ENCODE measurements around the gene UPK3BL2.
A peak's percentile ranks its signal among the peaks of the same experiment; 100 is the strongest.
"Not testable (repeated sequence)": the region's sequence is repeated elsewhere in the genome, so short reads cannot be mapped to it uniquely, and the experiment has no call there.

The UPK3BL2 gene

DNA sequence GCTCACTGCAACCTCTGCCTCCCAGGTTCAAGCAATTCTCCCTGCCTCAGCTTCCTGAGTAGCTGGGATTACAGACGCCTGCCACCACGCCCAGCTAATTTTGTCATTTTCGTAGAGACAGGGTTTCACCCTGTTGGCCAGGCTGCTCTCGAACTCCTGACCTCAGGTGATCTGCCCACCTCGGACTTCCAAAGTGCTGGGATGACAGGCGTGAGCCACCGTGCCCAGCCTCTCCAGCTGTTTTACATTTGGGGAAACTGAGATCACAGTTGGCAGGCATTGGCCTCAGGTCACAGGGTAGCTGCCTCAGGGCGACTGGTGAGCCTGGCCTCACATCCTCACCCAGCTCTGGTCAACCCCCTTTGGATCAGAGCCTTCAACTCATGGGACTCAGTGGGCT lies 32.9 kb downstream of the UPK3BL2 start:
- H3K36me3 ChIP-seq (ENCODE audit: insufficient read depth, low read length); H2AFZ ChIP-seq (ENCODE audit: low read length, unreplicated experiment); H3K27me3 ChIP-seq (ENCODE audit: insufficient read depth, low read length); H3K79me2 ChIP-seq (ENCODE audit: control insufficient read depth, insufficient read depth, low read length, unreplicated experiment); H3K27ac ChIP-seq (ENCODE audit: low read depth, low read length); H3K4me1 ChIP-seq (ENCODE audit: control insufficient read depth, insufficient read depth, low read length, unreplicated experiment); H3K4me3 ChIP-seq (ENCODE audit: low read depth, low read length): not testable (repeated sequence)

DNA sequence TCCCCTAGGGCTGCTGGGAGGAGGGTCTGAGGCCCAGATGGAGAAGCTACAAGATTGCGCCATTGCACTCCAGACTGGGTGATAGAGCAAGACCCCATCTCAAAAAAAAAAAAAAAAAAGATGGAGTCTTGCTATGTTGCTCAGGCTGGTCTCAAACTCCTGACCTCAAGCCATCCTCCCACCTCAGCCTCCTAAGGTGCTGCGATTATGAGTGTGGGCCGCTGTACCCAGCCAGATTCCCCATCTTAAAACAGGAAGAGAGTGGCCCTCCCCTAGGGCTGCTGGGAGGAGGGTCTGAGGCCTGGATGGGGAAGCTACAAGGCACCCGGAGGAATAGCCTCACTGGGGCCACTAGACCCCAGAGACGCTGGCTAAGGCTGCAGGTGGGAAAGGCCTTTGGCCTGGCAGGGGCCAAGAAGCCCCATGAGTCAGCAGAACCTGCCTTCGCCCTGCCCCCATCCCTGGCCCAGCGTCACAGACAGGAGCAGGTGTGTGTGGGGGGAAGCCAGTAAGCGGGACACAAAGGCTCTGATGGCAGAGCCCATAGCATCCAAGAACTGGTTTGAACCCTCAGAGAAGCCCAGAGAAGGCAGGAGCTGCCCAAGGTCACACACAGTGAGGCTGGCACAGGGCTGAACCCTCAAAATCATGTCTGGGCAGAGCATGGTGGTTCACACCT lies 35.9 kb downstream of the UPK3BL2 start:
- H3K79me2 ChIP-seq (ENCODE audit: control insufficient read depth, insufficient read depth, low read length, unreplicated experiment); H2AFZ ChIP-seq (ENCODE audit: low read length, unreplicated experiment); H3K4me1 ChIP-seq (ENCODE audit: control insufficient read depth, insufficient read depth, low read length, unreplicated experiment); H3K36me3 ChIP-seq (ENCODE audit: insufficient read depth, low read length); H3K27ac ChIP-seq (ENCODE audit: low read depth, low read length); H3K4me3 ChIP-seq (ENCODE audit: low read depth, low read length); H3K27me3 ChIP-seq (ENCODE audit: insufficient read depth, low read length): not testable (repeated sequence)

DNA sequence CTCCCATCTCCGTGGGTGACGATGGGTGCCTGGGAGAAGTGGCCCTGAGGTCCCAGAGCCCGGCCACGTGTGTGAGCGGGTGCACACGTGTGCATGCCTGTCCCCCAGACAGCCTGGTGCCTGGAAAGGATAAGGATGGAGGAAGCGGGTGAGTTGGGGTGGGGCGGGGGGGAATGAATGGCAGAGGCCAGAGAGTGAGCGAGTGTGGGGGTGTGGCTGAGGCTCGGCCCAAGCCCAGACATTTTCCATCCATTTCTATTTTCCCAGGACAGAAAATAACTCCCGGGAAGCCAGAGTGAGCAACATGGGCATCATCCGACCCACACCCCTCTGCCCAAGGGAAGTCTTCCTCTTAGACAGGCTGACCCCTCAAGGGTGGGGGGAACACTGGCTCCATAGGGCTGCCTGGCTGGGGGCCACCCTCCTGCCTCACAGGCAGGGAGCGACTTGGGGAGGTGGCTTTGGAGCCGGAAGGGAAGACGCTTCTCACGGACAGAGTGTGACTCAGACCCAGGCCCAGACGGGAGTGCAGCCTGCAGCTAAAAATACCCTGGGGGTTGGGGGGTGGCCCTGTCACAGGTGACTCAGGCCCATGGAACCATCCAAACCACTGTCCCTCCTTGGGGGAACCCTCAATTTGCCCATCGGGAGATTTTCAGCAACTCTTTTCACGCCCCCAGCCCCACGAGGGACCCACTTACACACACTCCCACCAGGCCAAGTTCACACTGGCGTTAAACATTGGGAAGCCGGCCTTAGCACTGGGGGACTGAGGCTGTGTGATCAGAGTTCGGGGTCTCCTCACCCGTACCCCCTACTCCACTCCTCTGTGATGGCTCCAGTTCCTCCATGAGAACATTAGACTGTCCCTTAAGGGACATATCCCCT lies 38.0 kb downstream of the UPK3BL2 start:
- H3K4me1 ChIP-seq (ENCODE audit: control insufficient read depth, insufficient read depth, low read length, unreplicated experiment); H3K4me3 ChIP-seq (ENCODE audit: low read depth, low read length); H2AFZ ChIP-seq (ENCODE audit: low read length, unreplicated experiment); H3K27me3 ChIP-seq (ENCODE audit: insufficient read depth, low read length); H3K79me2 ChIP-seq (ENCODE audit: control insufficient read depth, insufficient read depth, low read length, unreplicated experiment); H3K36me3 ChIP-seq (ENCODE audit: insufficient read depth, low read length): not testable (repeated sequence)
- H3K27ac ChIP-seq (ENCODE audit: low read depth, low read length) = peak overlapping the region; percentile 70; the same call in 1 of the 2 replicates

DNA sequence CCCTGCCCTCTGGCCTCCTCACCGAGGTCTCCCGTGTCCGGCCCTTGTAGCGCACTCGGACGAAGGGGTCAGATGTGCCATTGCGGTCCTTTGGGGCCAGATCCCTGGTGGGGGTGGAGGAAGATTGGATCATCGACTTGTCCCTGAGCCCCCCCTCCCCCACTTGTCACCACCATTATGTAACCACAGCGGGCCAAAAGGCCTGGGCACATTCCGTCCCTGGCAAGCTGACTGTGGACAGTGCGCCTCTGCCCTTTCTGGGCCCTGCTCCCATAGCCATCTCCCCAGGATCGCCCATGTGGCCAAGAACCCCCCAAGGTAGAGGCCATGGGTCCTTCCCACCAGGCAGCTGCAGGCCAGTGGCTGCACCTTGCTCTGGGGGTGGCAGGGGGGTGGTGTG lies 40.4 kb downstream of the UPK3BL2 start:
- not testable (repeated sequence) for H2AFZ ChIP-seq (ENCODE audit: low read length, unreplicated experiment); H3K4me3 ChIP-seq (ENCODE audit: low read depth, low read length); H3K79me2 ChIP-seq (ENCODE audit: control insufficient read depth, insufficient read depth, low read length, unreplicated experiment); H3K36me3 ChIP-seq (ENCODE audit: insufficient read depth, low read length); H3K4me1 ChIP-seq (ENCODE audit: control insufficient read depth, insufficient read depth, low read length, unreplicated experiment); H3K27me3 ChIP-seq (ENCODE audit: insufficient read depth, low read length); H3K27ac ChIP-seq (ENCODE audit: low read depth, low read length)

DNA sequence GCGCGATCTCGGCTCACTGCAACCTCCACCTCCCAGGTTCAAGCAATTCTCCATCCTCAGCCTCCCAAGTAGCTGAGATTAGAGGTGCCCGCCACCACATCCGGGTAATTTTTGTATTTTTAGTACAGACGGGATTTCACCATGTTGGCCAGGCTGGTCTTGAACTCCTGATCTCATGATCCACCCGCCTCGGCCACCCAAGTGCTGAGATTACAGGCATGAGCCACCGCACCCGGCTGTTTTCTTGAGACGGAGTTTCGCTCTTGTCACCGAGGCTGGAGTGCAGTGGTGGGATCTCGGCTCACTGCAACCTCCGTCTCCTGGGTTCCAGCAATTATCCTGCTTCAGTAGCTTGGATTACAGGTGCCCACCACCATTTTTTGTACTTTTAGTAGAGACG lies 45.2 kb downstream of the UPK3BL2 start:
- not testable (repeated sequence) for H3K36me3 ChIP-seq (ENCODE audit: insufficient read depth, low read length); H3K27me3 ChIP-seq (ENCODE audit: insufficient read depth, low read length); H3K79me2 ChIP-seq (ENCODE audit: control insufficient read depth, insufficient read depth, low read length, unreplicated experiment); H2AFZ ChIP-seq (ENCODE audit: low read length, unreplicated experiment); H3K4me1 ChIP-seq (ENCODE audit: control insufficient read depth, insufficient read depth, low read length, unreplicated experiment); H3K4me3 ChIP-seq (ENCODE audit: low read depth, low read length); H3K27ac ChIP-seq (ENCODE audit: low read depth, low read length)

DNA sequence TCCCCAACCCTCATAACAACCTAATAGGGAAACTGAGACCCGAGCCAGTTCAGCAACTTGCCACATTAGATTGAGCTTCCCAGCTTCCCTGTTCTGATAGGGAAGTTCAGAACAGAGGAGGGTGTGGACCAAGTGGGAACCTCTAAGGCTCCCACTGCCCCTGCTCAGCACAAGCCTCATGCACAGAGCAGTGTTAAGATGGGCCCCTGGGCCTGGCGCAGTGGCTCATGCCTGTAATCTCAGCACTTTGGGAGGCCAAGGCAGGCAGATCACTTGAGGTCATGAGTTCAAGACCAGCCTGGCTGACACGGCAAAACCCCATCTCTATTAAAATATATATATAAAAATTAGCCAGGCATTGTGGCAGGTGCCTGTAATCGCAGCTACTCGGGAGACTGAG lies 46.2 kb downstream of the UPK3BL2 start:
- not testable (repeated sequence) for H3K4me3 ChIP-seq (ENCODE audit: low read depth, low read length); H3K27me3 ChIP-seq (ENCODE audit: insufficient read depth, low read length); H3K27ac ChIP-seq (ENCODE audit: low read depth, low read length); H3K79me2 ChIP-seq (ENCODE audit: control insufficient read depth, insufficient read depth, low read length, unreplicated experiment); H3K36me3 ChIP-seq (ENCODE audit: insufficient read depth, low read length); H2AFZ ChIP-seq (ENCODE audit: low read length, unreplicated experiment); H3K4me1 ChIP-seq (ENCODE audit: control insufficient read depth, insufficient read depth, low read length, unreplicated experiment)

DNA sequence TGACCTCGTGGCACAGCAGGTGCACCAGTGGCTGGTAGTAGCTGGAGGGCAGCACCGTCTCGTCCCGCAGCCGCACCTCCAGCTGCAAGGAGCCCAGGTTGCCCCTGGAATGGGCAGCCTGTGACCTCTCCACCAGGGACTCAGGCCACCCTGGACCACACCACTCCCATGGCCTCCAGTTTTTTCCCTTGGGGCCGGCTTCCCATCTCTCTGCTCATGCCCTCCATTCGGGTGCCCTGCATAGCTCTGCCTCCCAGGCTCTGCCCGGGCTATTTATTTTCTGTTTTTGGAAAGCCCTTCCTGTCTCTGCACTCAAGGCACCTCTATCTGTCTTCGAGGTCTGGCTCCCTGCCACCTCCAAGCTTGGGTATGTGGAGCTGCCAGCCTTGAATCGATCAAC lies 46.6 kb downstream of the UPK3BL2 start:
- H3K27ac ChIP-seq (ENCODE audit: low read depth, low read length); H3K36me3 ChIP-seq (ENCODE audit: insufficient read depth, low read length); H2AFZ ChIP-seq (ENCODE audit: low read length, unreplicated experiment); H3K4me1 ChIP-seq (ENCODE audit: control insufficient read depth, insufficient read depth, low read length, unreplicated experiment); H3K27me3 ChIP-seq (ENCODE audit: insufficient read depth, low read length); H3K4me3 ChIP-seq (ENCODE audit: low read depth, low read length); H3K79me2 ChIP-seq (ENCODE audit: control insufficient read depth, insufficient read depth, low read length, unreplicated experiment): not testable (repeated sequence)

DNA sequence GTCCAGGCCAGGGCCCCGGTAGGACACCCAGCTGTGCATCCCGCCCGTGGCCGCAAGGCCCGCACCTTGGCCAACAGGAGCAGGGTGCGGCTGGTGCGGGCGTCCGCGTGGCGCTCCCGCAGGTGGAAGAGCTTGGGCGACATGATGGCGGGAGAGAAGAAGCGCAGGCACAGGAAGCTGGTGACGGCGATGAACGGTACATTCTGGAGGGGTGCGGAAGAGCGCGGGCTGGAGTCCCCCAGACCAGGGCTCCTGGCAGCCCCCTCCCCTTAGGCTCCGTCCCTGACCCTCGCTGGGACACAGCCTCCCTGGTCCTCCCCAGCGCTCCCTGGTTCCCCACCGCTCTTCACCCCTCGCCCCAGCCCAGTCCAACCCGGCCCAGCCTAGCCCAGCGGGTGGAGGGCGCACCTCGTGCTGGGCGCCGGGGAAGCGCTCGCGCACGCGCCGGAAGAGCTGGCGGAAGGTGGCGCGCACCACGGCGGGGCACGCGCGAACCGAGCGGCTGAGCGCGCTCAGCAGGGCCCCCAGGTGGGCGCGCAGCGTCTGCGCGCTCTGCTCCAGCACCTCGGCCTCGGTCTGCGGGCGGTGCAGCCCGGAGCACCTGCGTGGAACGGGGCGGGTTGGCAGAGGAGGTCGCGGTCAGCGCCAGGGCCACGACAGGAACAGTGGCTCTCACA lies 48.9 kb downstream of the UPK3BL2 start:
- not testable (repeated sequence) for H3K27ac ChIP-seq (ENCODE audit: low read depth, low read length); H3K36me3 ChIP-seq (ENCODE audit: insufficient read depth, low read length); H3K27me3 ChIP-seq (ENCODE audit: insufficient read depth, low read length); H3K4me1 ChIP-seq (ENCODE audit: control insufficient read depth, insufficient read depth, low read length, unreplicated experiment); H3K4me3 ChIP-seq (ENCODE audit: low read depth, low read length); H3K79me2 ChIP-seq (ENCODE audit: control insufficient read depth, insufficient read depth, low read length, unreplicated experiment); H2AFZ ChIP-seq (ENCODE audit: low read length, unreplicated experiment)

DNA sequence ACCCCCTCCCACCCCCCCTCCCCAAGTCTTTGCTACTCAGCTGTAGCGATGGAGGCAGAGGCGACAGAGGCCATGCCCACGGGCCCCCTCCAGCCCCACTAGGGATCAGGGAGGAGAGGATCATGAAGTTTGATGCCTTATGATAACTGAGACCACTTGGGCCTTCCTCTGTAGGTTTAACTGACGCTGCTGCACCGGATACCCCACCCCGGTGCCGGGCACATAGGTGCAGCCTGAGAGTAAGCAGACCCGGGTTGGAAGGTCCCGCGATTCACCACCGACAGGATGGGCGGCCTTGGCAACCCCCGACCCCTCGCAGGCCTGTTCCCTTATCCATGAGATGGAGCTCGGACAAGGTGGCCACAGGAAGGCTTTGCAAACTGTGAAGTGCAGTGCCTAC lies 49.5 kb downstream of the UPK3BL2 start:
- not testable (repeated sequence) for H2AFZ ChIP-seq (ENCODE audit: low read length, unreplicated experiment)

DNA sequence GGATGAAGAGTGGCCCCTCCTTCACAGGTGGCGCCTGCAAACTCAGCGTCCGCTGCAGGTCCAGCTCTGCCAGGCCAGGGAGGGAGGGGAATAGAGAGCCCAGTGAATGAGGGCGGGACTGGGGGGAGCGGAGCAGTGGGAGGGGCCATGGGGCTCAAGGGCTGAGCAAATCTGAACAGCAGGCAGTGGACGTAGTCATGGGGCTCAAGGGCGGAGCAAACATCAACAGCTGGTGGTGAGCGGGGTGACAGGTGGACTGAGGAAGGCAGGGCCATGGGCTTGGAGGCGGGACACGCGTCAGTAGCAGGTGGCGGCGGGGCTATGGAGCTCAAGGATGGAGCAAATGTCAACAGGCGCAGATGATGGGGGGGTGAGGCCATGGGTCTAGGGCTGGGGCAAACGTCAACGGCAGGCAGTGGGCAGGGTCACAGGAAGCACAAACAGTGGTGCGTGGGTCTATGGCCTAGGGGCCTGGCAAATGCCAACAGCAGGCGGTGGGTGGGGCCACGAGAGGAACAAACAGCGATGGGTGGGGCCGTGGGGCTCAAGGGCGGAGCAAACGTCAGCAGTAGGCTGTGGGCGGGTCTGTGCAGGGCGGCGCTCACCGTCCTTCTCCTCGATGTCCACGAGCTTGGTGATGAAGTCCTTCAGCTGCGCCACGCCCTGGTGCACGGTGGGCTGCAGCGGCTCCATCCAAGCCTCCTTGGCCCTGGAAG lies 50.1 kb downstream of the UPK3BL2 start:
- H2AFZ ChIP-seq (ENCODE audit: low read length, unreplicated experiment); H3K27me3 ChIP-seq (ENCODE audit: insufficient read depth, low read length); H3K36me3 ChIP-seq (ENCODE audit: insufficient read depth, low read length); H3K4me1 ChIP-seq (ENCODE audit: control insufficient read depth, insufficient read depth, low read length, unreplicated experiment); H3K27ac ChIP-seq (ENCODE audit: low read depth, low read length); H3K4me3 ChIP-seq (ENCODE audit: low read depth, low read length); H3K79me2 ChIP-seq (ENCODE audit: control insufficient read depth, insufficient read depth, low read length, unreplicated experiment): not testable (repeated sequence)

More for the DNA sequence above, 49.5 kb downstream of the UPK3BL2 start:
- not testable (repeated sequence) for H3K4me3 ChIP-seq (ENCODE audit: low read depth, low read length); H3K36me3 ChIP-seq (ENCODE audit: insufficient read depth, low read length); H3K27me3 ChIP-seq (ENCODE audit: insufficient read depth, low read length); H3K4me1 ChIP-seq (ENCODE audit: control insufficient read depth, insufficient read depth, low read length, unreplicated experiment); H3K79me2 ChIP-seq (ENCODE audit: control insufficient read depth, insufficient read depth, low read length, unreplicated experiment); H3K27ac ChIP-seq (ENCODE audit: low read depth, low read length)

All from ACC112 (cell line).